ENCODE results near the gene MILR1. TPM values are rescaled to one million over a fixed set of nuclear protein-coding genes. Genes with fewer than 3 reads are reported as not detected.

The MILR1 gene
- total RNA-seq, 1 experiment from 2014 or later = not detected

- TF ChIP-seq CREB1 (CRISPR knock-in tag; IDR thresholded peaks at IDR 0.05) (no peak), ZNF232 (CRISPR knock-in tag; IDR thresholded peaks at IDR 0.05) (no peak)
- TF ChIP-seq, protein P1, sequence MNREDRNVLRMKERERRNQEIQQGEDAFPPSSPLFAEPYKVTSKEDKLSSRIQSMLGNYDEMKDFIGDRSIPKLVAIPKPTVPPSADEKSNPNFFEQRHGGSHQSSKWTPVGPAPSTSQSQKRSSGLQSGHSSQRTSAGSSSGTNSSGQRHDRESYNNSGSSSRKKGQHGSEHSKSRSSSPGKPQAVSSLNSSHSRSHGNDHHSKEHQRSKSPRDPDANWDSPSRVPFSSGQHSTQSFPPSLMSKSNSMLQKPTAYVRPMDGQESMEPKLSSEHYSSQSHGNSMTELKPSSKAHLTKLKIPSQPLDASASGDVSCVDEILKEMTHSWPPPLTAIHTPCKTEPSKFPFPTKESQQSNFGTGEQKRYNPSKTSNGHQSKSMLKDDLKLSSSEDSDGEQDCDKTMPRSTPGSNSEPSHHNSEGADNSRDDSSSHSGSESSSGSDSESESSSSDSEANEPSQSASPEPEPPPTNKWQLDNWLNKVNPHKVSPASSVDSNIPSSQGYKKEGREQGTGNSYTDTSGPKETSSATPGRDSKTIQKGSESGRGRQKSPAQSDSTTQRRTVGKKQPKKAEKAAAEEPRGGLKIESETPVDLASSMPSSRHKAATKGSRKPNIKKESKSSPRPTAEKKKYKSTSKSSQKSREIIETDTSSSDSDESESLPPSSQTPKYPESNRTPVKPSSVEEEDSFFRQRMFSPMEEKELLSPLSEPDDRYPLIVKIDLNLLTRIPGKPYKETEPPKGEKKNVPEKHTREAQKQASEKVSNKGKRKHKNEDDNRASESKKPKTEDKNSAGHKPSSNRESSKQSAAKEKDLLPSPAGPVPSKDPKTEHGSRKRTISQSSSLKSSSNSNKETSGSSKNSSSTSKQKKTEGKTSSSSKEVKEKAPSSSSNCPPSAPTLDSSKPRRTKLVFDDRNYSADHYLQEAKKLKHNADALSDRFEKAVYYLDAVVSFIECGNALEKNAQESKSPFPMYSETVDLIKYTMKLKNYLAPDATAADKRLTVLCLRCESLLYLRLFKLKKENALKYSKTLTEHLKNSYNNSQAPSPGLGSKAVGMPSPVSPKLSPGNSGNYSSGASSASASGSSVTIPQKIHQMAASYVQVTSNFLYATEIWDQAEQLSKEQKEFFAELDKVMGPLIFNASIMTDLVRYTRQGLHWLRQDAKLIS (CRISPR knock-in tag; IDR thresholded peaks at IDR 0.05; ENCODE audit: borderline replicate concordance) = no peak
- TF ChIP-seq, protein P2, sequence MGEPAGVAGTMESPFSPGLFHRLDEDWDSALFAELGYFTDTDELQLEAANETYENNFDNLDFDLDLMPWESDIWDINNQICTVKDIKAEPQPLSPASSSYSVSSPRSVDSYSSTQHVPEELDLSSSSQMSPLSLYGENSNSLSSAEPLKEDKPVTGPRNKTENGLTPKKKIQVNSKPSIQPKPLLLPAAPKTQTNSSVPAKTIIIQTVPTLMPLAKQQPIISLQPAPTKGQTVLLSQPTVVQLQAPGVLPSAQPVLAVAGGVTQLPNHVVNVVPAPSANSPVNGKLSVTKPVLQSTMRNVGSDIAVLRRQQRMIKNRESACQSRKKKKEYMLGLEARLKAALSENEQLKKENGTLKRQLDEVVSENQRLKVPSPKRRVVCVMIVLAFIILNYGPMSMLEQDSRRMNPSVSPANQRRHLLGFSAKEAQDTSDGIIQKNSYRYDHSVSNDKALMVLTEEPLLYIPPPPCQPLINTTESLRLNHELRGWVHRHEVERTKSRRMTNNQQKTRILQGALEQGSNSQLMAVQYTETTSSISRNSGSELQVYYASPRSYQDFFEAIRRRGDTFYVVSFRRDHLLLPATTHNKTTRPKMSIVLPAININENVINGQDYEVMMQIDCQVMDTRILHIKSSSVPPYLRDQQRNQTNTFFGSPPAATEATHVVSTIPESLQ (CRISPR knock-in tag; IDR thresholded peaks at IDR 0.05) = no peak
- TF ChIP-seq, protein P3, sequence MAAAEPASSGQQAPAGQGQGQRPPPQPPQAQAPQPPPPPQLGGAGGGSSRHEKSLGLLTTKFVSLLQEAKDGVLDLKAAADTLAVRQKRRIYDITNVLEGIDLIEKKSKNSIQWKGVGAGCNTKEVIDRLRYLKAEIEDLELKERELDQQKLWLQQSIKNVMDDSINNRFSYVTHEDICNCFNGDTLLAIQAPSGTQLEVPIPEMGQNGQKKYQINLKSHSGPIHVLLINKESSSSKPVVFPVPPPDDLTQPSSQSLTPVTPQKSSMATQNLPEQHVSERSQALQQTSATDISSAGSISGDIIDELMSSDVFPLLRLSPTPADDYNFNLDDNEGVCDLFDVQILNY (CRISPR knock-in tag; IDR thresholded peaks at IDR 0.05) = no peak
These were observed 58.5 kb downstream of the MILR1 start (continued) for GRCh38 chr17:64507413-64507782.

- peaks cover 42% of the 10 kb centered on the region for H3K4me1 Mint-ChIP-seq
- ChIA-PET POLR2A (interaction anchor here (0.5 kb wide), 1 partner anchor 41 kb away, joined by 3 read pairs; no protein-coding TSS in a partner anchor), CTCF (no interaction called here)
- no peaks in the 10 kb centered on the region; the same call in 1 of the 2 replicates for H3K27me3 Mint-ChIP-seq (ENCODE audit: low read depth)
- H3K9me3 Mint-ChIP-seq = no peaks in the 10 kb centered on the region
- TF ChIP-seq, protein P4, sequence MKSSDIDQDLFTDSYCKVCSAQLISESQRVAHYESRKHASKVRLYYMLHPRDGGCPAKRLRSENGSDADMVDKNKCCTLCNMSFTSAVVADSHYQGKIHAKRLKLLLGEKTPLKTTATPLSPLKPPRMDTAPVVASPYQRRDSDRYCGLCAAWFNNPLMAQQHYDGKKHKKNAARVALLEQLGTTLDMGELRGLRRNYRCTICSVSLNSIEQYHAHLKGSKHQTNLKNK (CRISPR knock-in tag; IDR thresholded peaks at IDR 0.05) = no peak
- TF ChIP-seq, protein P5, sequence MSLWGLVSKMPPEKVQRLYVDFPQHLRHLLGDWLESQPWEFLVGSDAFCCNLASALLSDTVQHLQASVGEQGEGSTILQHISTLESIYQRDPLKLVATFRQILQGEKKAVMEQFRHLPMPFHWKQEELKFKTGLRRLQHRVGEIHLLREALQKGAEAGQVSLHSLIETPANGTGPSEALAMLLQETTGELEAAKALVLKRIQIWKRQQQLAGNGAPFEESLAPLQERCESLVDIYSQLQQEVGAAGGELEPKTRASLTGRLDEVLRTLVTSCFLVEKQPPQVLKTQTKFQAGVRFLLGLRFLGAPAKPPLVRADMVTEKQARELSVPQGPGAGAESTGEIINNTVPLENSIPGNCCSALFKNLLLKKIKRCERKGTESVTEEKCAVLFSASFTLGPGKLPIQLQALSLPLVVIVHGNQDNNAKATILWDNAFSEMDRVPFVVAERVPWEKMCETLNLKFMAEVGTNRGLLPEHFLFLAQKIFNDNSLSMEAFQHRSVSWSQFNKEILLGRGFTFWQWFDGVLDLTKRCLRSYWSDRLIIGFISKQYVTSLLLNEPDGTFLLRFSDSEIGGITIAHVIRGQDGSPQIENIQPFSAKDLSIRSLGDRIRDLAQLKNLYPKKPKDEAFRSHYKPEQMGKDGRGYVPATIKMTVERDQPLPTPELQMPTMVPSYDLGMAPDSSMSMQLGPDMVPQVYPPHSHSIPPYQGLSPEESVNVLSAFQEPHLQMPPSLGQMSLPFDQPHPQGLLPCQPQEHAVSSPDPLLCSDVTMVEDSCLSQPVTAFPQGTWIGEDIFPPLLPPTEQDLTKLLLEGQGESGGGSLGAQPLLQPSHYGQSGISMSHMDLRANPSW (CRISPR knock-in tag; conservative IDR thresholded peaks at IDR 0.05; ENCODE audit: low read depth) = no peak
- TF ChIP-seq HMGA2 (CRISPR knock-in tag; IDR thresholded peaks at IDR 0.05) = peak; percentile 96
- H3K4me3 Mint-ChIP-seq = peak overlapping the region; percentile 98
- DNase-seq (ENCODE audit: low spot score) (no peak), ATAC-seq (no peak)
- peaks cover 69% of the 10 kb centered on the region for H3K36me3 Mint-ChIP-seq
- H3K27ac Mint-ChIP-seq = no peak overlapping the region
These were observed 59.8 kb downstream of the MILR1 start for GRCh38 chr17:64508683-64509082.

DNA sequence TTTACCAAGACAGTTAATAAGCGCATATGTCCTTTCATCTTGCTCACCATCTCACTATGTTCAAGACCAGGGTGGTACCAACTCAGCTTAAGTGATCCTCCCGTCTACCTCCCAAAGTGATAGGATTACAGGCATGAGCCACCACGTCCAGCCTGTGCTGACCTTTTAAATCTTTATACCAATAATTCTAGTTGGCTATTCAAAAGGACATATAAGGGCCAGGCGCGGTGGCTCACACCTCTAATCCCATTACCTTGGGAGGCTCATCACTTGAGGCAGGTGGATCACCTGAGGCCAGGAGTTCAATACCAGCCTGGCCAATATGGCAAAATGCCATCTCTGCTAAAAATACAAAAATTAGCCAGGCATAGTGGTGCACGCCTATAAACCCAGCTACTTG lies 60.3 kb downstream of the MILR1 start:
- POLR2A ChIA-PET = interaction anchor here (0.5 kb wide), 1 partner anchor 41 kb away, joined by 3 read pairs; no protein-coding TSS in a partner anchor
- H3K36me3 Mint-ChIP-seq = peaks cover 69% of the 10 kb centered on the region
- H3K9me3 Mint-ChIP-seq = no peaks in the 10 kb centered on the region
- H3K27me3 Mint-ChIP-seq (ENCODE audit: low read depth) = no peaks in the 10 kb centered on the region; the same call in 1 of the 2 replicates
- ATAC-seq (no peak), DNase-seq (ENCODE audit: low spot score) (no peak)
- CTCF ChIA-PET = no interaction called here
- H3K27ac Mint-ChIP-seq = no peak overlapping the region
- TF ChIP-seq AR (CRISPR knock-in tag; IDR thresholded peaks at IDR 0.05) = no peak
- H3K4me1 Mint-ChIP-seq = peaks cover 37% of the 10 kb centered on the region
- H3K4me3 Mint-ChIP-seq = peak overlapping the region; percentile 54
